DOHH2 (cell line): ENCODE measurements around the gene HSDL2.
"Not testable (repeated sequence)": the region's sequence is repeated elsewhere in the genome, so short reads cannot be mapped to it uniquely, and the experiment has no call there.

ENCODE experiments used
- EZH2phosphoT487 ChIP-seq: fragments of 200-600 bp; sonication (generic); IDR thresholded peaks from 2 replicates; pipeline ENCODE4 v1.6.1; 2017; ENCODE audit warnings: borderline replicate concordance, mild to moderate bottlenecking, antibody characterized with exemption, low read length, moderate library complexity, mixed read lengths
- TF ChIP-seq, protein P1 (sequence below): fragments of 200-600 bp; sonication (generic); IDR thresholded peaks from one replicate; pipeline ENCODE4 v1.5.1; 2014; ENCODE audit warnings: antibody characterized with exemption, mild to moderate bottlenecking, low read depth, low read length; ENCODE audit not compliant: poor library complexity, severe bottlenecking

GRCh38 chr9:112389897-112390296, 10.0 kb downstream of the HSDL2 start:
- TF ChIP-seq, protein P1, sequence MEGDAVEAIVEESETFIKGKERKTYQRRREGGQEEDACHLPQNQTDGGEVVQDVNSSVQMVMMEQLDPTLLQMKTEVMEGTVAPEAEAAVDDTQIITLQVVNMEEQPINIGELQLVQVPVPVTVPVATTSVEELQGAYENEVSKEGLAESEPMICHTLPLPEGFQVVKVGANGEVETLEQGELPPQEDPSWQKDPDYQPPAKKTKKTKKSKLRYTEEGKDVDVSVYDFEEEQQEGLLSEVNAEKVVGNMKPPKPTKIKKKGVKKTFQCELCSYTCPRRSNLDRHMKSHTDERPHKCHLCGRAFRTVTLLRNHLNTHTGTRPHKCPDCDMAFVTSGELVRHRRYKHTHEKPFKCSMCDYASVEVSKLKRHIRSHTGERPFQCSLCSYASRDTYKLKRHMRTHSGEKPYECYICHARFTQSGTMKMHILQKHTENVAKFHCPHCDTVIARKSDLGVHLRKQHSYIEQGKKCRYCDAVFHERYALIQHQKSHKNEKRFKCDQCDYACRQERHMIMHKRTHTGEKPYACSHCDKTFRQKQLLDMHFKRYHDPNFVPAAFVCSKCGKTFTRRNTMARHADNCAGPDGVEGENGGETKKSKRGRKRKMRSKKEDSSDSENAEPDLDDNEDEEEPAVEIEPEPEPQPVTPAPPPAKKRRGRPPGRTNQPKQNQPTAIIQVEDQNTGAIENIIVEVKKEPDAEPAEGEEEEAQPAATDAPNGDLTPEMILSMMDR: not testable (repeated sequence)
- TF ChIP-seq EZH2phosphoT487: not testable (repeated sequence)
